HepG2 (cell line): Measurements from ENCODE around the gene FGF2. TPM values are rescaled to one million over a fixed set of nuclear protein-coding genes. Genes with fewer than 3 reads are reported as not detected.

Experiments
- AHDC1 ChIP-seq: sonication (generic); formaldehyde crosslinking; IDR thresholded peaks from 2 replicates; pipeline ENCODE4 v1.5.1; 2020; ENCODE audit warnings: mild to moderate bottlenecking, missing genetic modification reagents, borderline replicate concordance
- ATF7 ChIP-seq, 2 experiments: fragments of 450-650 bp in 1 of 2; sonication (generic) in 1 of 2; formaldehyde crosslinking in 1 of 2; IDR thresholded peaks; 2 replicates each; pipeline versions ENCODE4 v1.4.0 to v1.6.1; 2016 to 2020; ENCODE audit warnings: antibody characterized with exemption in 1 of 2, mild to moderate bottlenecking in 1 of 2, missing genetic modification reagents in 1 of 2
- EEA1 ChIP-seq: sonication (generic); formaldehyde crosslinking; IDR thresholded peaks from 2 replicates; pipeline ENCODE4 v1.5.1; 2020; ENCODE audit warnings: mild to moderate bottlenecking, missing genetic modification reagents, borderline replicate concordance
- GABPA ChIP-seq, 2 experiments: IDR thresholded peaks; 2 replicates each; pipeline ENCODE4 v1.6.1; 2011 to 2016; ENCODE audit warnings: low read depth in 2 of 2, low read length in 1 of 2, missing biosample characterization in 1 of 2, missing genetic modification characterization in 1 of 2
- HNRNPH1 ChIP-seq: fragments of 200-400 bp; formaldehyde crosslinking; optimal IDR thresholded peaks from 2 replicates; pipeline ENCODE3; 2017; ENCODE audit warnings: mild to moderate bottlenecking, low read depth, low read length
- HOXA3 ChIP-seq: sonication (generic); formaldehyde crosslinking; IDR thresholded peaks from 2 replicates; pipeline ENCODE4 v1.5.0; 2020; ENCODE audit warnings: missing genetic modification reagents
- MAFK ChIP-seq, 2 experiments: IDR thresholded peaks in 1 of 2; conservative IDR thresholded peaks in 1 of 2; 2 replicates each; pipeline ENCODE4 v1.6.1; 2011; ENCODE audit warnings: improper control_type of control experiment in 2 of 2, low read length in 2 of 2
- MYNN ChIP-seq: sonication (generic); formaldehyde crosslinking; IDR thresholded peaks from 2 replicates; pipeline ENCODE4 v1.4.0; 2020; ENCODE audit warnings: mild to moderate bottlenecking, low read depth, missing genetic modification reagents
- NFRKB ChIP-seq: fragments of 450-650 bp; IDR thresholded peaks from 2 replicates; pipeline ENCODE4 v1.6.1; 2017
- RNF219 ChIP-seq: sonication (generic); formaldehyde crosslinking; IDR thresholded peaks from 2 replicates; pipeline ENCODE4 v1.5.0; 2020; ENCODE audit warnings: mild to moderate bottlenecking, missing genetic modification reagents
- SALL2 ChIP-seq: sonication (generic); formaldehyde crosslinking; IDR thresholded peaks from 2 replicates; pipeline ENCODE4 v1.8.1; 2023; ENCODE audit warnings: mild to moderate bottlenecking, missing genetic modification reagents, inconsistent platforms
- SMARCC2 ChIP-seq: fragments of 450-650 bp; IDR thresholded peaks from 2 replicates; pipeline ENCODE4 v1.6.1; 2017; ENCODE audit warnings: antibody characterized with exemption, mild to moderate bottlenecking
- SNAPC5 ChIP-seq: sonication (generic); formaldehyde crosslinking; IDR thresholded peaks from 2 replicates; pipeline ENCODE4 v1.8.1; 2023; ENCODE audit warnings: mild to moderate bottlenecking, missing genetic modification reagents, borderline replicate concordance
- ZMAT5 ChIP-seq: sonication (generic); formaldehyde crosslinking; IDR thresholded peaks from 2 replicates; pipeline ENCODE4 v1.5.0; 2020; ENCODE audit warnings: mild to moderate bottlenecking, low read depth, missing genetic modification reagents, borderline replicate concordance
- ZNF256 ChIP-seq: sonication (generic); formaldehyde crosslinking; conservative IDR thresholded peaks from 2 replicates; pipeline ENCODE4 v1.4.0; 2020; ENCODE audit warnings: missing genetic modification reagents
- ZNF263 ChIP-seq: sonication (generic); formaldehyde crosslinking; IDR thresholded peaks from 2 replicates; pipeline ENCODE4 v1.4.0; 2020; ENCODE audit warnings: missing genetic modification reagents
- ZNF30 ChIP-seq: sonication (generic); formaldehyde crosslinking; IDR thresholded peaks from 2 replicates; pipeline ENCODE4 v1.5.0; 2020; ENCODE audit warnings: mild to moderate bottlenecking, missing genetic modification reagents
- ZNF556 ChIP-seq: sonication (generic); formaldehyde crosslinking; IDR thresholded peaks from 2 replicates; pipeline ENCODE4 v1.4.0; 2020; ENCODE audit warnings: mild to moderate bottlenecking, missing genetic modification reagents, borderline replicate concordance
- polyA plus RNA-seq, 8 experiments: library from polyadenylated mRNA; depleted of rRNA in 3 of 8; stranded (reverse) in 7 of 8; unstranded in 1 of 8; fragments of >200 nt; fragmentation: Illumina TruSeq in 4 of 8; extraction: Trizol in 4 of 8; gene quantifications; 2 replicates each; pipeline versions ENCODE4 v1.2.1 to v1.2.3, GENCODE V29; 2011 to 2016; ENCODE audit warnings: low read depth in 4 of 8, missing spikeins in 1 of 8, mixed read lengths in 1 of 8; ENCODE audit not compliant: insufficient read depth in 1 of 8
- total RNA-seq, 5 experiments: library from RNA; depleted of rRNA; stranded (reverse); fragments of >200 nt; fragmentation: Illumina TruSeq; extraction: Trizol; gene quantifications; 2 replicates each; pipeline ENCODE4 v1.2.3, GENCODE V29; 2016; ENCODE audit warnings: low read depth in 1 of 5

Gene FGF2
- total and polyA plus RNA-seq, 2 of the 13 experiments (the other 11 are each of a cell fraction or from before 2014, with no cell fraction given): 0.01 to 0.02 TPM

- TF ChIP-seq AHDC1 (no peak), ZMAT5 (no peak), NFRKB (no peak), ZNF256 (no peak), EEA1 (CRISPR knock-in tag) (peak; percentile 89; the same call in 1 of the 2 replicates), ZNF263 (no peak; the same call in 1 of the 2 replicates), ATF7 (IDR thresholded peaks at IDR 0.05) (no peak), ATF7 (CRISPR knock-in tag; IDR thresholded peaks at IDR 0.05) (no peak), SALL2 (CRISPR knock-in tag) (peak; percentile 46; the same call in 1 of the 2 replicates), ZNF30 (CRISPR knock-in tag) (0 out of 2 replicates have a peak, but pooled peaks have one; percentile 32), SMARCC2 (no peak), GABPA (IDR thresholded peaks at IDR 0.05; ENCODE audit: low read depth, low read length) (peak; percentile 25), GABPA (CRISPR knock-in tag; IDR thresholded peaks at IDR 0.05; ENCODE audit: low read depth) (peak; percentile 75), RNF219 (CRISPR knock-in tag) (no peak), HOXA3 (CRISPR knock-in tag) (0 out of 2 replicates have a peak, but pooled peaks have one; percentile 33), ZNF556 (CRISPR knock-in tag) (no peak; the same call in 1 of the 2 replicates), MYNN (no peak), SNAPC5 (CRISPR knock-in tag) (no peak), MAFK (conservative IDR thresholded peaks at IDR 0.05 in 1 of 2, IDR thresholded peaks at IDR 0.05 in 1 of 2; ENCODE audit: low read length in 2 of 2) (no peak), HNRNPH1 (no peak)
Observed at GRCh38 chr4:122921971-122922876, 95.6 kb downstream of the FGF2 start, which contains the start of gene NUDT6 (continued).
